GM12865 (cell line): ENCODE measurements around the gene HIF3A.
A peak's percentile ranks its signal among the peaks of the same experiment; 100 is the strongest.

ENCODE experiments used
- DNase-seq: peaks from one replicate; pipeline ENCODE4 v3.0.0; 2010; ENCODE audit warnings: low read depth
- H3K4me3 ChIP-seq: 2 replicates; pipeline ENCODE4 v1.5.1; 2011; ENCODE audit warnings: mild to moderate bottlenecking, low read depth, low read length, control low read depth
- CTCF ChIP-seq: IDR thresholded peaks from 2 replicates; pipeline ENCODE4 v1.5.1; 2011; ENCODE audit warnings: low read length, control low read depth, low read depth, inconsistent platforms; ENCODE audit not compliant: insufficient read depth; ENCODE audit errors: missing control alignments

The HIF3A gene

GRCh38 chr19:46345157-46345556 lies 48.3 kb downstream of the HIF3A start:
- no peak overlapping the region for H3K4me3 ChIP-seq
- no peak for TF ChIP-seq CTCF
- DNase-seq: no peak

- peak within 1 kb of the TSS; percentile 90 for H3K4me3 ChIP-seq
- TF ChIP-seq CTCF: peak; percentile 99
- peak; percentile 97 for DNase-seq
Measured at GRCh38 chr19:46346821-46347571, 50.2 kb downstream of the HIF3A start, which contains the start of gene PPP5C. Gene PPP5C (plus strand): TSS chr19:46347087. CDS start chr19:46347097, 10 bp downstream.

- DNase-seq: no peak
- no peak for TF ChIP-seq CTCF
- H3K4me3 ChIP-seq: peak overlapping the region; percentile 90
Measured at GRCh38 chr19:46347572-46347883, 50.7 kb downstream of the HIF3A start.

DNA sequence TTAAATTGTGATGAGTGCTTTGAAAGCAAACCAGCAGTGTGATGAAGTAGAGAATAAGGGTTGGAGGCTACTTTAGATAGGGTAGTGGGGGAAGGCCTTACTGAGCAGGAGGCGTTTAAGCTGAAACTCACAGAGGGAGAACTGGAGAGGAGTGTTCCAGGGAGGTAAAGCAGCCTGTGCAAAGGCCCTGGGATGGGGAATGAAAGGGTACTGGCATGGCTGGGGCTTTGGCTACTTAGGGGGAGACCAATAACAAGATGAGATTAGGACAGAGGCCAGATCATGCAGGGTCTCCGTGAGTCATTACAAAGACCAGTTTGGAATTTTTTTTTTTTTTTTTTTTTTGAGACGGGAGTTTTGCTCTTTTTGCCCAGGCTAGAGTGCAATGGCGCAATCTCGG lies 51.1 kb downstream of the HIF3A start:
- peak overlapping the region; percentile 90 for H3K4me3 ChIP-seq
- no peak for DNase-seq
- no peak for TF ChIP-seq CTCF

GRCh38 chr19:46349311-46349993 lies 52.6 kb downstream of the HIF3A start:
- peak; percentile 57 for DNase-seq
- H3K4me3 ChIP-seq: peak overlapping the region; percentile 68
- no peak for TF ChIP-seq CTCF

DNA sequence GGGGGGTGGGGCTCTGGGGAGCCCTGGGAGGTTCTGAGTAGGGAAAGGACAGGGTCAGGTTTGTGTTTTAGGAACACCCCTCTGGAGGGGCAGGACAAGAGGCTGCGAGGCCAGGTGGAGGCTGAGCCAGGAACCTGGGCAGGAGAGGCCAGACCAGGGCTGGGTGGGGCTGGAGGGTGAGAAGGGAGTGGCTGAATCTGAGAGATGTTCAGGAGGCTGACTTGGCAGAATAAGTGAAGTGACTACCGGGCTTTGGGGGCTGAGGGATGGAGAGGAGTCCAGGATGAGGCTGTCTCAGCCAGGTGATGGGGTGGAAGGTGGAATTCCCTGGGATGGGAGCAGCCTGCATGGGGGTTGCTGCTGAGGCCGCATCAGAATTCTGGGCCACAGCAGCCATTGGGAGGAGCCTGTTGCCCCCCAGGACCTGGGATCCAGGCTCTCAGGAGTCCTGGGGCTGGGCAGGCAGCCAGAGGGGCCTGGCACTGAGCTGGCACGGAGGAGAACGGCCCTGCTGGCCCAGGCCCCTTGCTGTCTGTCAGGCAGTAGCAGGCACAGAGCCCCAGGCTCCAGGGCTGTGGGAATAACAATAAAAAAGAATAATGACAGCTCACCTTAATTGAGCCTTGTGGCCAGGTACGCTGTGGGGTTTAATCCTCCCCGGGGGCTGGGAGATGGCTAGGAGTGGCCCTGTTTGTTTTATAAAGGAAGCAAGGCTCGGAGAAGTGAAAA lies 53.4 kb downstream of the HIF3A start:
- peak; percentile 61 for DNase-seq
- peak overlapping the region; percentile 68 for H3K4me3 ChIP-seq
- no peak for TF ChIP-seq CTCF
